GM06990 (cell line): ENCODE results near the gene DENND5B.
"Not testable (repeated sequence)": the region's sequence is repeated elsewhere in the genome, so short reads cannot be mapped to it uniquely, and the experiment has no call there.

Source experiments
- DNase-seq: peaks from one replicate; pipeline ENCODE4 v3.0.0-alpha.2; 2011; ENCODE audit not compliant: insufficient read length; ENCODE audit errors: extremely low read depth
- H3K27me3 ChIP-seq: replicated peaks from 2 replicates; pipeline ENCODE4 v1.6.0; 2011; ENCODE audit warnings: low read length; ENCODE audit not compliant: control insufficient read depth, insufficient read depth
- H3K36me3 ChIP-seq: 2 replicates; pipeline ENCODE4 v1.5.1; 2011; ENCODE audit warnings: low read length; ENCODE audit not compliant: control insufficient read depth, insufficient read depth
- H3K4me3 ChIP-seq: replicated peaks from 2 replicates; pipeline ENCODE4 v1.5.1; 2011; ENCODE audit warnings: low read depth, mild to moderate bottlenecking, control low read depth, low read length
- TF ChIP-seq, protein P1 (sequence below): IDR thresholded peaks from 2 replicates; pipeline ENCODE4 v1.5.1; 2011; ENCODE audit warnings: low read length, control low read depth, mild to moderate bottlenecking, inconsistent platforms; ENCODE audit not compliant: insufficient read depth, poor library complexity, severe bottlenecking

The DENND5B gene

GRCh38 chr12:31618228-31619025 is 27.5 kb upstream of the DENND5B start:
- TF ChIP-seq, protein P1, sequence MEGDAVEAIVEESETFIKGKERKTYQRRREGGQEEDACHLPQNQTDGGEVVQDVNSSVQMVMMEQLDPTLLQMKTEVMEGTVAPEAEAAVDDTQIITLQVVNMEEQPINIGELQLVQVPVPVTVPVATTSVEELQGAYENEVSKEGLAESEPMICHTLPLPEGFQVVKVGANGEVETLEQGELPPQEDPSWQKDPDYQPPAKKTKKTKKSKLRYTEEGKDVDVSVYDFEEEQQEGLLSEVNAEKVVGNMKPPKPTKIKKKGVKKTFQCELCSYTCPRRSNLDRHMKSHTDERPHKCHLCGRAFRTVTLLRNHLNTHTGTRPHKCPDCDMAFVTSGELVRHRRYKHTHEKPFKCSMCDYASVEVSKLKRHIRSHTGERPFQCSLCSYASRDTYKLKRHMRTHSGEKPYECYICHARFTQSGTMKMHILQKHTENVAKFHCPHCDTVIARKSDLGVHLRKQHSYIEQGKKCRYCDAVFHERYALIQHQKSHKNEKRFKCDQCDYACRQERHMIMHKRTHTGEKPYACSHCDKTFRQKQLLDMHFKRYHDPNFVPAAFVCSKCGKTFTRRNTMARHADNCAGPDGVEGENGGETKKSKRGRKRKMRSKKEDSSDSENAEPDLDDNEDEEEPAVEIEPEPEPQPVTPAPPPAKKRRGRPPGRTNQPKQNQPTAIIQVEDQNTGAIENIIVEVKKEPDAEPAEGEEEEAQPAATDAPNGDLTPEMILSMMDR, result no peak
- no peaks in the 10 kb centered on the region for H3K36me3 ChIP-seq
- no peak for DNase-seq
- no peaks in the 10 kb centered on the region for H3K27me3 ChIP-seq
- H3K4me3 ChIP-seq, result no peak overlapping the region

DNA sequence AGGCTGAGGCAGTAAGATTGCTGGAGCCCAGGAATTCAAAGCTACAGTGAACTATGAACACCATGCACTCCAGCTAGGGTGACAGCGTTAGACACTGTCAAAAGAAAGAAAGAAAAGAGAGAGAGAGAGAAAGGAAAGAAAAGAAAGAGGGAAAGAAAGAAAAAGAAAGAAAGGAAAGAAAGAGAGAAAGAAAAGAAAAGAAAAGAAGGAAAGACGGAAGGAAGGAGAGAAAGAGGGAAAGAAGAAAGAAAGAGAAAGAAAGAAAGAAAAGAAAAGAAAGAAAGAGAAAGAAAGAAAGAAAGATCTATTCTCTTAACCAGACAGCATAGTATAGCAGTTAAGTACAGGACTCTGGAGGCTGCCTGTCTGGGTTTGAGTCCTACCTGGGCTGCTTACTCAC is 21.9 kb upstream of the DENND5B start:
- DNase-seq, result no peak
- no peaks in the 10 kb centered on the region for H3K36me3 ChIP-seq
- TF ChIP-seq, protein P1, result no peak
- H3K4me3 ChIP-seq, result no peak overlapping the region
- H3K27me3 ChIP-seq, result no peaks in the 10 kb centered on the region

DNA sequence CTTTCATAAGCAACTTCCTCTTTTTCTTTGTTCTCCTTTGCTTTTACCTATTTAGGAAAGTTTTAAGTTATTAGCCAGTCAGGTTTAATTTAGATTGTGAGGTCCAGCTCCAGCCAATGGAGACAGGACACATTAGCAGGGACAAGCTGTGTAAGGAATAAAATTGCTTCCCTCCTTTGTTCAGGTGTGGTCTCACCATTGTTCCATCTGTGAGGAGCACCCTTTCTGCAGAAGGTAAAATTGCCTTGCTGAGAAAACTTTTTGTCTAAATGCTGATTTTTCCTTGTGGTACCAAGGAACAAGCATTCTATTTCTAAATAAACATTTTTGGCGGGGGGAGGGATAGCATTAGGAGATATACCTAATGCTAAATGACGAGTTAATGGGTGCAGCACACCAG is 17.4 kb upstream of the DENND5B start:
- H3K4me3 ChIP-seq, H3K36me3 ChIP-seq, H3K27me3 ChIP-seq, DNase-seq: not testable (repeated sequence)

GRCh38 chr12:31605531-31605930 is 14.6 kb upstream of the DENND5B start:
- TF ChIP-seq, protein P1, result no peak
- no peaks in the 10 kb centered on the region for H3K27me3 ChIP-seq
- H3K4me3 ChIP-seq, result no peak overlapping the region
- no peak for DNase-seq
- no peaks in the 10 kb centered on the region for H3K36me3 ChIP-seq

DNA sequence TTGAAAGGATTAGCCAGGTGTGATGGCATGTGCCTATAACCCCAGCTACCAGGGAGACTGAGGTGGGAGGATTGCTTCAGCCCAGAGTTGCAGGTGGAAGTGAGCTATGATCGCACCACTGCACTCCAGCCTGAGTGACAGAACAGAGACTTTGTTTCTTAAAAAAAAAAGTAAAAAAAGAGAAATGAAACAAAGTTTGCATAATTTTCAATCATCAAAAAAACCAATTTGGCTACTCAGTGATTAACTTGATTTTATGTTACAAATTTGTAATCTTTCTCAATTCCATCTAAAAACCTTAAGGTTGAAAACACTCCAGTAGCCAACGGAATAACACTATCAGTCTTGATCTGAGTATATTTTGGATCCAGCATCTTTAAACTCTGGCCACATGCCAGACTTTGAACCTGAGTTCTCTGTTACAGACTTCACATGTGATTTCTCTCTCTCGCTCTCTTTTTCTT is 12.6 kb upstream of the DENND5B start:
- peak; percentile 67 for DNase-seq
- no peaks in the 10 kb centered on the region for H3K27me3 ChIP-seq
- TF ChIP-seq, protein P1, result no peak
- no peak overlapping the region for H3K4me3 ChIP-seq
- H3K36me3 ChIP-seq, result no peaks in the 10 kb centered on the region

DNA sequence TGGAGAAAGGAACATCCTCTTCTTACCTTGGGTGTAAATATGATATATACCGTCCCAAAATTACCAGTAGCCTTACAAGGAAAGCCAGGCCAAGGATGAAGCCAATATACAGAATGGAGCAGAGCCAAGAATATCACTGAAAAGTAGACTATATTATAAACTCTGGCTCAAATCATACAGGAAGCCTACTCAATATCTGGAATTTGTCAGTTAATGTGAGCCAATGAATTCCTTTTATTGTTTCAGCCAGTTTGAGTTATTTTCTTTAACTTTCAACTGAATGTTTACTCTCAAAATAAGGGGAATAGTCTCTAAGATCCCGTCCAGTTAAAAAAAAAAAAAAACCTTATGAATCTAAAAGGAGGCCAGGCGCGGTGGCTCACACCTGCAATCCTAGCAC is 9.8 kb upstream of the DENND5B start:
- no peaks in the 10 kb centered on the region for H3K27me3 ChIP-seq
- no peak for DNase-seq
- TF ChIP-seq, protein P1, result no peak
- no peak overlapping the region for H3K4me3 ChIP-seq
- no peaks in the 10 kb centered on the region for H3K36me3 ChIP-seq
